Measurements from ENCODE around the gene PARP2.

PARP2 gene

DNA sequence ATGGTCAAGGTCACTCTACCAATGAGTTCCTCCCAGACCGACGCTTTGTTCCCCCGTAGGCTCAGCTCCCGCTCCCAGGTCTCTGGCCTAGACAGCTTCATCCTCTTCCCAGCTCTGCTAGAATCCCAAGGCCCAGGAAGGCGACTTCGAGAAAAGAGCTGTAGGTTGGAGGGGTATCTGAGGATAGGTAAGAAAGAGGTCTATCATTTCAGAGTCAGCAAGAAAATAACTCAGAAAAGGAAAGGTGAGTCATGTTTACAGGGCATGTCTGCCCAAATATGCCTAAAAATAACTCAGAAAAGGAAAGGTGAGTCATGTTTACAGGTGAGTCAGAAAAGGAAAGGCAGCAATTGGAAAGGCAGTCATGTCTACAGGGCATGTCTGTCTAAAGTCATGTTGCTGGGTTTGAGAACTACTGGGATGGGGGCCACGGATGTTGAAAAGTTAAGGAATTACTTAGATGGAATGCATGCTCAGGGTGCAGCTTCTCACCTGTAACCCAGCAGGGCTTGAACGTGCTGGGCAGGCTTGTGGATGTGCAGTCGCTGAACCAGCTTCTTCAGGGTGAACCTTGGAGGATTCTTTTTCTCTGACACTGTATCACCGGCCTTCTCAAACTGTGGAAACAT, 57.6 kb downstream of the PARP2 start:
- DNase-seq, result no peak

DNA sequence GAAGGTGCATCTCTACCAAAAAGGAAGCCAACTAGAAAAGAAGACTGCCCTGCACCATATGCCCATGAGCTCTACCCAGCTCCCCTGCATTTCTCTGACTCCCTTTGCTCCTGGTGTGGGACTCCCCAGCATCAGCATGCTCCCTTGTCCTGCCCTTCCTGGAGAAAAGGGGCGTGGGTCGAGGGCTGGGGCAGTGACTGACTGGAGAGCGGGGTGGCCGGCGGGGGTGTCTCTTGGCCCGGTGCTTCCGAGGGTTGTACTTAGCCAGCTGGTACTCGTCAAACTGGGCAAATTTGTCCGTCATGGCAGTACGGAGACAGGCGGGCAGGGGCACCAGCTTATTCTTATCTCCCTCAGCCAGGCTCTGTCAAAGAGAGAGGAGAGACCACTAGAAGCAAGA, 60.1 kb downstream of the PARP2 start:
- DNase-seq, result no peak

Data from CD4-positive, alpha-beta T cell treated with Interleukin-1 beta for 1 hour (primary cell).